ENCODE data around the gene GGTA1. TPM values are rescaled to one million over a fixed set of nuclear protein-coding genes. Genes with fewer than 3 reads are reported as not detected.

The GGTA1 gene
- total RNA-seq, 1 experiment from 2014 or later = not detected

DNA sequence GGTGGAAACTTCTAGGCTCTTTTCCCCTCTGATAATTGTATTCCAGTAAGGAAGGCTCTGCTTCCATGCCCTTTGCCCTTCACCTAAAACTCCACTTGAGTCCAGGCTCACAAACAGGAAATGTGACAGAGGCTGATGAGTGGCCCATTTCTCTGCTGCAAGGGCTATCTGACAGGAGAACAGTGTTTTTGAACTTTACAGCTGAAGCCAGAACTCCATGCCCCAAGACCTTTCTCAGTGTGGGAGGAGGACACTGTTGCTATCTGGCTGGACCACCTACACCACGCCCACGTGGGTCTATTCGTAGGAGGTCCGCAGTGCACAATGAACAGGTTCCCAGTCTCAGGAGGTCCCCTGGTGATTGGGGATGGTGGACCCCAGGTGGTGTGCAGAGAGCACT, 13.6 kb downstream of the GGTA1 start:
- H2AK5ac ChIP-seq (ENCODE audit: insufficient read length, low read length) = no peak overlapping the region
- no peak overlapping the region for H2BK12ac ChIP-seq (ENCODE audit: insufficient read length, low read depth, low read length)
- no peaks in the 10 kb centered on the region for H3K9me3 ChIP-seq (ENCODE audit: control insufficient read depth, low read depth, low read length)
- no peaks in the 10 kb centered on the region for H3K23me2 ChIP-seq (ENCODE audit: insufficient read length, low read depth, low read length, poor library complexity, severe bottlenecking)
- H3K27ac ChIP-seq (ENCODE audit: insufficient read length, low read depth, low read length) = no peak overlapping the region
- H3K56ac ChIP-seq (ENCODE audit: insufficient read length, low read depth, low read length) = no peak overlapping the region
- TF ChIP-seq, protein P1, sequence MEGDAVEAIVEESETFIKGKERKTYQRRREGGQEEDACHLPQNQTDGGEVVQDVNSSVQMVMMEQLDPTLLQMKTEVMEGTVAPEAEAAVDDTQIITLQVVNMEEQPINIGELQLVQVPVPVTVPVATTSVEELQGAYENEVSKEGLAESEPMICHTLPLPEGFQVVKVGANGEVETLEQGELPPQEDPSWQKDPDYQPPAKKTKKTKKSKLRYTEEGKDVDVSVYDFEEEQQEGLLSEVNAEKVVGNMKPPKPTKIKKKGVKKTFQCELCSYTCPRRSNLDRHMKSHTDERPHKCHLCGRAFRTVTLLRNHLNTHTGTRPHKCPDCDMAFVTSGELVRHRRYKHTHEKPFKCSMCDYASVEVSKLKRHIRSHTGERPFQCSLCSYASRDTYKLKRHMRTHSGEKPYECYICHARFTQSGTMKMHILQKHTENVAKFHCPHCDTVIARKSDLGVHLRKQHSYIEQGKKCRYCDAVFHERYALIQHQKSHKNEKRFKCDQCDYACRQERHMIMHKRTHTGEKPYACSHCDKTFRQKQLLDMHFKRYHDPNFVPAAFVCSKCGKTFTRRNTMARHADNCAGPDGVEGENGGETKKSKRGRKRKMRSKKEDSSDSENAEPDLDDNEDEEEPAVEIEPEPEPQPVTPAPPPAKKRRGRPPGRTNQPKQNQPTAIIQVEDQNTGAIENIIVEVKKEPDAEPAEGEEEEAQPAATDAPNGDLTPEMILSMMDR (conservative IDR thresholded peaks at IDR 0.05) = no peak
- no peaks in the 10 kb centered on the region for H3K79me1 ChIP-seq (ENCODE audit: insufficient read depth, low read depth, low read length, poor library complexity, severe bottlenecking)
- Mint-ChIP-seq H3K27me3 (ENCODE audit: low read depth) (peaks cover 15% of the 10 kb centered on the region), H3K4me3 (no peak overlapping the region), H3K27ac (no peak overlapping the region), H3K9me3 (no peaks in the 10 kb centered on the region; a peak in 1 of 5 replicates), H3K4me1 (peaks cover 6 to 10% of the 10 kb centered on the region in 2 experiments; a peak in 2 of 4 replicates), H3K36me3 (ENCODE audit: insufficient read depth in 1 of 3, low read depth in 3 of 3) (no peaks in the 10 kb centered on the region)
- H3K18ac ChIP-seq (ENCODE audit: insufficient read length, low read depth, low read length) = no peak overlapping the region
- H3K79me2 ChIP-seq (ENCODE audit: insufficient read depth, low read length) = no peaks in the 10 kb centered on the region
- H2BK5ac ChIP-seq (ENCODE audit: insufficient read length, low read length) = no peak overlapping the region
- H2BK20ac ChIP-seq (ENCODE audit: low read depth, low read length, poor library complexity, severe bottlenecking) = no peak overlapping the region
- H4K20me1 ChIP-seq (ENCODE audit: control insufficient read depth, insufficient read depth, insufficient read length) = no peaks in the 10 kb centered on the region
- H2AFZ ChIP-seq (ENCODE audit: low read length) = no peak overlapping the region
- H4K91ac ChIP-seq (ENCODE audit: insufficient read length, low read depth, low read length) = no peak overlapping the region
- H2BK120ac ChIP-seq (ENCODE audit: low read depth, low read length, poor library complexity, severe bottlenecking) = no peak overlapping the region
- no CpG with 5 or more reads among the region's 4 CpGs for WGBS (ENCODE audit: extremely low coverage, insufficient read length, low lambda C conversion rate)
- H3K27me3 ChIP-seq (ENCODE audit: insufficient read depth, low read length) = no peaks in the 10 kb centered on the region
- no peak overlapping the region for H4K5ac ChIP-seq (ENCODE audit: insufficient read length, low read depth, low read length)
- H3T11ph ChIP-seq (ENCODE audit: low read length) = no peak overlapping the region
- H2BK15ac ChIP-seq (ENCODE audit: low read depth, low read length) = no peak overlapping the region
- H3K9ac ChIP-seq (ENCODE audit: extremely low read depth, insufficient read length, low read length) = no peak overlapping the region
- H3K23ac ChIP-seq (ENCODE audit: insufficient read length, low read depth, low read length) = no peak overlapping the region
- no peaks in the 10 kb centered on the region for H3K4me1 ChIP-seq (ENCODE audit: insufficient read depth, low read length)
- DNase-seq = no peak
- H3K4me2 ChIP-seq (ENCODE audit: insufficient read depth, insufficient read length, low read length) = no peak overlapping the region
- H3K4ac ChIP-seq (ENCODE audit: low read depth, low read length) = no peak overlapping the region
- no peak overlapping the region for H3K14ac ChIP-seq (ENCODE audit: insufficient read depth, low read length)
- no peak overlapping the region for H4K8ac ChIP-seq (replicated peaks; ENCODE audit: insufficient read length, low read depth, low read length)

All from H9 (cell line).